ENCODE data around the gene IL17RB.

DNA sequence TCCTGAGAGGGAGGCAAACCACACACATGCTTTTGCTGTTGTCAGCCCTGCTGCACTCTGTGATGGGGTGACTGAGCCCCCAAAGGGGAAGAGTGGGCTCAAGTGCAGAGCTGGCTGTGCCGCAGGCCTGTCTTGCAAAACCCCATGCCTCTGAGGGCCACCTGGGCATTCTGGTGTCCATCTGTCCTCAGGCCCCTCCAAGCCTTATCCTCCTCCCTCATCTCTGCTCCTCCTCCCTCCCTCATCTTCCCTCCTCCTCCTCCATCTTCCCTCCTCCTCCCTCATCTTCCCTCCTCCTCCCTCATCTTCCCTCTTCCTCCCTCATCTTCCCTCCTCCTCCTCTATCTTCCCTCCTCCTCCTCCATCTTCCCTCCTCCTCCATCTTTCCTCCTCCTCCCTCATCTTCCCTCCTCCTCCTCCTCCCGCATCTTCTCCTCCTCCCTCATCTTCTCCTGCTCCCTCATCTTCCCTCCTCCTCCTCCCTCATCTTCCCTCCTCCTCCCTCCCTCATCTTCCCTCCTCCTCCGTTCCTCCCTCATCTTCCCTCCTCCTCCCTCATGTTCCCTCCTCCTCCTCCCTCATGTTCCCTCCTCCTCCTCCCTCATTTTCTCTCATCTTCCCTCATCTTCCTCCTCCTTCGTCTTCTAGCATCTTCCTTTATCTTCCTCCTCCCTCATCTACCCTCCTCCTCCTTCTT is 40.8 kb upstream of the IL17RB start:
- no peak for TF ChIP-seq TAF1 (IDR thresholded peaks at IDR 0.05; ENCODE audit: borderline replicate concordance, insufficient read depth, low read length)
- no peak for TF ChIP-seq SIN3A (IDR thresholded peaks at IDR 0.05; ENCODE audit: borderline replicate concordance, insufficient read depth, low read length)
- TF ChIP-seq, protein P1, sequence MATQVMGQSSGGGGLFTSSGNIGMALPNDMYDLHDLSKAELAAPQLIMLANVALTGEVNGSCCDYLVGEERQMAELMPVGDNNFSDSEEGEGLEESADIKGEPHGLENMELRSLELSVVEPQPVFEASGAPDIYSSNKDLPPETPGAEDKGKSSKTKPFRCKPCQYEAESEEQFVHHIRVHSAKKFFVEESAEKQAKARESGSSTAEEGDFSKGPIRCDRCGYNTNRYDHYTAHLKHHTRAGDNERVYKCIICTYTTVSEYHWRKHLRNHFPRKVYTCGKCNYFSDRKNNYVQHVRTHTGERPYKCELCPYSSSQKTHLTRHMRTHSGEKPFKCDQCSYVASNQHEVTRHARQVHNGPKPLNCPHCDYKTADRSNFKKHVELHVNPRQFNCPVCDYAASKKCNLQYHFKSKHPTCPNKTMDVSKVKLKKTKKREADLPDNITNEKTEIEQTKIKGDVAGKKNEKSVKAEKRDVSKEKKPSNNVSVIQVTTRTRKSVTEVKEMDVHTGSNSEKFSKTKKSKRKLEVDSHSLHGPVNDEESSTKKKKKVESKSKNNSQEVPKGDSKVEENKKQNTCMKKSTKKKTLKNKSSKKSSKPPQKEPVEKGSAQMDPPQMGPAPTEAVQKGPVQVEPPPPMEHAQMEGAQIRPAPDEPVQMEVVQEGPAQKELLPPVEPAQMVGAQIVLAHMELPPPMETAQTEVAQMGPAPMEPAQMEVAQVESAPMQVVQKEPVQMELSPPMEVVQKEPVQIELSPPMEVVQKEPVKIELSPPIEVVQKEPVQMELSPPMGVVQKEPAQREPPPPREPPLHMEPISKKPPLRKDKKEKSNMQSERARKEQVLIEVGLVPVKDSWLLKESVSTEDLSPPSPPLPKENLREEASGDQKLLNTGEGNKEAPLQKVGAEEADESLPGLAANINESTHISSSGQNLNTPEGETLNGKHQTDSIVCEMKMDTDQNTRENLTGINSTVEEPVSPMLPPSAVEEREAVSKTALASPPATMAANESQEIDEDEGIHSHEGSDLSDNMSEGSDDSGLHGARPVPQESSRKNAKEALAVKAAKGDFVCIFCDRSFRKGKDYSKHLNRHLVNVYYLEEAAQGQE (IDR thresholded peaks at IDR 0.05; ENCODE audit: insufficient read depth in 1 of 2, low read depth in 2 of 2, low read length in 2 of 2) = no peak
- TF ChIP-seq POLR2AphosphoS5 (IDR thresholded peaks at IDR 0.05; ENCODE audit: low read depth, low read length) = no peak
- TF ChIP-seq FOXP2 (optimal IDR thresholded peaks at IDR 0.05; ENCODE audit: borderline replicate concordance, extremely low read depth, extremely low read length, insufficient read depth) = no peak

Data from PFSK-1 (cell line).